MV-4-11 (cell line): ENCODE measurements around the gene TCP1.
"Not testable (repeated sequence)": the region's sequence is repeated elsewhere in the genome, so short reads cannot be mapped to it uniquely, and the experiment has no call there.

Experiments used
- DNase-seq: peaks from one replicate; lab custom pipeline; 2025; lab: John Stamatoyannopoulos, UW

Gene TCP1

GRCh38 chr6:159816775-159817174, 27.4 kb upstream of the TCP1 start:
- DNase-seq = not testable (repeated sequence)

- no peak for DNase-seq
These were observed 26.0 kb upstream of the TCP1 start for GRCh38 chr6:159815410-159815809.

- no peak for DNase-seq
These were observed 24.4 kb upstream of the TCP1 start for GRCh38 chr6:159813781-159814180.

- DNase-seq = no peak
These were observed 19.7 kb upstream of the TCP1 start for GRCh38 chr6:159809149-159809548.

- DNase-seq = no peak
These were observed 19.2 kb upstream of the TCP1 start for GRCh38 chr6:159808647-159809046.

GRCh38 chr6:159807150-159807858, 17.9 kb upstream of the TCP1 start:
- DNase-seq = no peak

- peak; percentile 89 for DNase-seq
These were observed 16.6 kb upstream of the TCP1 start for GRCh38 chr6:159806021-159806458.

GRCh38 chr6:159805440-159806020, 16.1 kb upstream of the TCP1 start:
- peak; percentile 87 for DNase-seq

GRCh38 chr6:159804504-159804903, 15.1 kb upstream of the TCP1 start:
- no peak for DNase-seq

GRCh38 chr6:159801935-159802334, 12.5 kb upstream of the TCP1 start:
- DNase-seq = peak; percentile 94

GRCh38 chr6:159800141-159800865, 10.9 kb upstream of the TCP1 start, which contains the start of gene PNLDC1:
Gene PNLDC1, plus strand, starts transcription at chr6:159800276. Its CDS starts 32 bp downstream, at chr6:159800308.
- DNase-seq = no peak

GRCh38 chr6:159797554-159797953, 8.2 kb upstream of the TCP1 start:
- DNase-seq = no peak

- not testable (repeated sequence) for DNase-seq
These were observed 5.6 kb upstream of the TCP1 start for GRCh38 chr6:159794976-159795375.

GRCh38 chr6:159790956-159791598, 1.7 kb upstream of the TCP1 start:
- peak; percentile 35 for DNase-seq

- DNase-seq = peak; percentile 98
These were observed 950 bp upstream of the TCP1 start, which contains the start of gene MRPL18 for GRCh38 chr6:159790149-159790955. Gene MRPL18, plus strand, starts transcription at chr6:159790467. Its CDS starts 121 bp downstream, at chr6:159790588.

GRCh38 chr6:159788753-159789376, 537 bp downstream of the TCP1 start:
- no peak for DNase-seq

GRCh38 chr6:159788276-159788675, 1.1 kb downstream of the TCP1 start:
- DNase-seq = no peak

GRCh38 chr6:159778542-159779103, 10.8 kb downstream of the TCP1 start:
- no peak for DNase-seq

- no peak for DNase-seq
These were observed 11.3 kb downstream of the TCP1 start for GRCh38 chr6:159778131-159778530.

GRCh38 chr6:159777240-159777904, 12.0 kb downstream of the TCP1 start:
- no peak for DNase-seq
